LNCAP (cell line): ENCODE data around the gene NEK6.

Experiments used
- CTCF ChIP-seq: fragments of 450-650 bp; IDR thresholded peaks from 2 replicates; pipeline ENCODE4 v1.5.1; 2017; ENCODE audit warnings: mild to moderate bottlenecking

Gene NEK6

GRCh38 chr9:124358631-124359030 is 100.9 kb downstream of the NEK6 start:
- TF ChIP-seq CTCF = no peak

GRCh38 chr9:124359426-124359825 is 101.7 kb downstream of the NEK6 start:
- no peak for TF ChIP-seq CTCF

- no peak for TF ChIP-seq CTCF
Measured at GRCh38 chr9:124359855-124360678, 102.3 kb downstream of the NEK6 start.

DNA sequence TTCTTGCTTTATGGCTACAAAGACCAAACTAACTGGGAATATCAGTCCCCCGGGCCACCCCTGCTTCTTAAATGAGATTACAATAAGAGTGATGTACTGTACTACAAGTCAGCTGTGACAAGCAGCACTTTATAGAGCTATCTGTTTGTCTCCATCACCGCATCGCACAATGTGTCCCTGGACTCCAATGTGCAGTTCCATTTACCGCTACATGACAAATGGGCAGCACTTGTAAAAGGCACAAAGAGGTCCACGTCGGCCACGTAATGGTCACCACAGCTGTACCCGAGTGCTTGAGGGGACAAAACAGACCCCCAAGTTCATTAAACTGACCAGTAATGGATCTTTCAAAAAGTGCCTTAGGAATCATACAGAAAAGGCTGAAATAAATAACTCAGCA is 103.4 kb downstream of the NEK6 start:
- no peak for TF ChIP-seq CTCF

- TF ChIP-seq CTCF = no peak
Measured at GRCh38 chr9:124363326-124364096, 105.8 kb downstream of the NEK6 start.

GRCh38 chr9:124364141-124364540 is 106.4 kb downstream of the NEK6 start:
- TF ChIP-seq CTCF = no peak

GRCh38 chr9:124365036-124365435 is 107.3 kb downstream of the NEK6 start:
- TF ChIP-seq CTCF = no peak
